HUES48 (cell line): ENCODE data around the gene SYTL4.
A peak's percentile ranks its signal among the peaks of the same experiment; 100 is the strongest.

Experiments
- H3K27ac ChIP-seq: one replicate; pipeline ENCODE4 v1.7.0; 2013; ENCODE audit warnings: low read depth, low read length, inconsistent platforms
- H3K27me3 ChIP-seq: 2 replicates; pipeline ENCODE4 v1.6.1; 2013; ENCODE audit warnings: mild to moderate bottlenecking, low read length; ENCODE audit not compliant: control insufficient read depth, insufficient read depth
- H3K36me3 ChIP-seq: 2 replicates; pipeline ENCODE4 v1.6.1; 2013; ENCODE audit warnings: low read length; ENCODE audit not compliant: control insufficient read depth, insufficient read depth
- H3K4me1 ChIP-seq: 2 replicates; pipeline ENCODE4 v1.6.1; 2013; ENCODE audit warnings: mild to moderate bottlenecking, low read length; ENCODE audit not compliant: control insufficient read depth, insufficient read depth
- H3K4me3 ChIP-seq: 2 replicates; pipeline ENCODE4 v1.5.1; 2013; ENCODE audit warnings: mild to moderate bottlenecking, low read depth, low read length
- H3K9ac ChIP-seq: 2 replicates; pipeline ENCODE4 v1.6.1; 2013; ENCODE audit warnings: mild to moderate bottlenecking, low read depth, low read length, moderate library complexity
- H3K9me3 ChIP-seq: 2 replicates; pipeline ENCODE4 v1.6.1; 2013; ENCODE audit warnings: low read length; ENCODE audit not compliant: control insufficient read depth, insufficient read depth

Gene SYTL4

DNA sequence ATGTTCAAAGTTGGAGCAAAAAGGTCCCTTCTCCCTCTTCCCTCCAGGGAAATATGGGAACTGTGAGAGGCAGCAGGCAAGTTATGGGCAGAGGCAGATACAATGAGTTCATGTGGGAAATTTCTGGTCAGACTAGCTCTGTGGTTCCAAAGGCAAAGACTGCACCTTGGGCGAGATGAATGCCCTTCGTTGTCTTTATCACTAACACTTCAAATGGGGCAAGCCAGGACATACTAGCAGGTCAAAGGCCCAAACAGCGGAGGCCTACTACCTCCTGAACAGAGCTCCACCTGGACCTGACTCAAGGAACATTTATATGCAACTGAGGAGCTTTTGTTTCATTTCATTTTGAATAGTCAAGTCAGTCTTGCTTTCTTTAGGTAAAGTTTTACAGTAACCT lies 59.0 kb downstream of the SYTL4 start:
- Histone ChIP-seq H3K36me3 (no peaks in the 10 kb centered on the region), H3K27ac (no peak overlapping the region), H3K27me3 (no peaks in the 10 kb centered on the region; the same call in 1 of the 2 replicates), H3K9ac (no peak overlapping the region), H3K4me3 (no peak overlapping the region), H3K9me3 (no peaks in the 10 kb centered on the region), H3K4me1 (0 out of 2 replicates have a peak, but pooled peaks cover 3% of the 10 kb centered on the region)

GRCh38 chrX:100663642-100664041 lies 68.3 kb downstream of the SYTL4 start:
- H3K9me3 ChIP-seq = no peaks in the 10 kb centered on the region
- H3K27me3 ChIP-seq = no peaks in the 10 kb centered on the region
- no peaks in the 10 kb centered on the region for H3K4me1 ChIP-seq
- H3K27ac ChIP-seq = no peak overlapping the region
- H3K9ac ChIP-seq = no peak overlapping the region
- H3K4me3 ChIP-seq = no peak overlapping the region
- H3K36me3 ChIP-seq = no peaks in the 10 kb centered on the region

GRCh38 chrX:100662796-100663195 lies 69.1 kb downstream of the SYTL4 start:
- H3K4me1 ChIP-seq = no peaks in the 10 kb centered on the region
- H3K9ac ChIP-seq = no peak overlapping the region
- no peaks in the 10 kb centered on the region for H3K27me3 ChIP-seq
- H3K9me3 ChIP-seq = no peaks in the 10 kb centered on the region
- no peak overlapping the region for H3K27ac ChIP-seq
- H3K4me3 ChIP-seq = no peak overlapping the region
- H3K36me3 ChIP-seq = no peaks in the 10 kb centered on the region

DNA sequence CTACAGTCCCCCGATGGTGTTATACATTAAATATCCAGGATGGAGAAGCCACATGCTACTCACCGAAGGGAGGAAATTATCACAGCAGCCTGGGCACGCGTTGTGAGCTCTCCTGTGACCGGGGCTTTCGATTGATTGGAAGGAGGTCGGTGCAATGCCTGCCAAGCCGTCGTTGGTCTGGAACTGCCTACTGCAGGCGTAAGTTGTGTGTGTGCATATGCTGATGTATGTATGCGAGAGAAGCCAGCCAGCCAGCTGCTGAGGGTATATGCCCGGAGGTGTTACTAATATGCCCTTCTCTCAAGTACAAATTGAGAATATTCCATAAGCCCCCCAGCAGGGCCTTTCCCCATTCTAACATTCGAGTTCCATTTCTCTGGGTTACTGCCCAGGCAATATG lies 69.8 kb downstream of the SYTL4 start:
- H3K4me1 ChIP-seq = no peaks in the 10 kb centered on the region
- no peak overlapping the region for H3K9ac ChIP-seq
- H3K27me3 ChIP-seq = no peaks in the 10 kb centered on the region
- H3K27ac ChIP-seq = no peak overlapping the region
- no peaks in the 10 kb centered on the region for H3K9me3 ChIP-seq
- H3K4me3 ChIP-seq = no peak overlapping the region
- no peaks in the 10 kb centered on the region for H3K36me3 ChIP-seq

- Histone ChIP-seq H3K27ac (no peak overlapping the region), H3K36me3 (no peaks in the 10 kb centered on the region)
These were observed 72.3 kb downstream of the SYTL4 start for GRCh38 chrX:100659431-100660137.

GRCh38 chrX:100658941-100659381 lies 73.0 kb downstream of the SYTL4 start:
- H3K4me3 ChIP-seq = no peak overlapping the region
- H3K9me3 ChIP-seq = no peaks in the 10 kb centered on the region
- no peak overlapping the region for H3K27ac ChIP-seq
- no peak overlapping the region for H3K9ac ChIP-seq
- no peaks in the 10 kb centered on the region for H3K36me3 ChIP-seq
- no peaks in the 10 kb centered on the region for H3K4me1 ChIP-seq
- 0 out of 2 replicates have a peak, but pooled peaks cover 3% of the 10 kb centered on the region for H3K27me3 ChIP-seq

More at GRCh38 chrX:100659431-100660137, 72.3 kb downstream of the SYTL4 start:
- 0 out of 2 replicates have a peak, but pooled peaks cover 1% of the 10 kb centered on the region for H3K27me3 ChIP-seq
- H3K9me3 ChIP-seq = no peaks in the 10 kb centered on the region
- no peaks in the 10 kb centered on the region for H3K4me1 ChIP-seq
- no peak overlapping the region for H3K4me3 ChIP-seq
- H3K9ac ChIP-seq = no peak overlapping the region

GRCh38 chrX:100654261-100654660 lies 77.7 kb downstream of the SYTL4 start:
- Histone ChIP-seq H3K4me1 (peaks cover 8% of the 10 kb centered on the region), H3K27me3 (0 out of 2 replicates have a peak, but pooled peaks cover 6% of the 10 kb centered on the region), H3K9ac (no peak overlapping the region), H3K27ac (no peak overlapping the region), H3K4me3 (no peak overlapping the region), H3K9me3 (no peaks in the 10 kb centered on the region), H3K36me3 (no peaks in the 10 kb centered on the region)

- 0 out of 2 replicates have a peak, but pooled peaks cover 6% of the 10 kb centered on the region for H3K27me3 ChIP-seq
- no peak overlapping the region for H3K9ac ChIP-seq
- H3K36me3 ChIP-seq = no peaks in the 10 kb centered on the region
These were observed 79.7 kb downstream of the SYTL4 start for GRCh38 chrX:100652266-100652665.

GRCh38 chrX:100650841-100651240 lies 81.1 kb downstream of the SYTL4 start:
- Histone ChIP-seq H3K4me3 (no peak overlapping the region), H3K9me3 (no peaks in the 10 kb centered on the region), H3K36me3 (no peaks in the 10 kb centered on the region), H3K9ac (no peak overlapping the region), H3K27ac (no peak overlapping the region), H3K4me1 (peaks cover 20% of the 10 kb centered on the region), H3K27me3 (0 out of 2 replicates have a peak, but pooled peaks cover 6% of the 10 kb centered on the region)

More at GRCh38 chrX:100652266-100652665, 79.7 kb downstream of the SYTL4 start:
- Histone ChIP-seq H3K4me1 (peaks cover 16% of the 10 kb centered on the region), H3K9me3 (no peaks in the 10 kb centered on the region), H3K4me3 (no peak overlapping the region), H3K27ac (no peak overlapping the region)

GRCh38 chrX:100649550-100650356 lies 82.2 kb downstream of the SYTL4 start:
- no peak overlapping the region for H3K9ac ChIP-seq
- H3K4me3 ChIP-seq = no peak overlapping the region
- peak overlapping the region; percentile 65 for H3K27ac ChIP-seq
- H3K9me3 ChIP-seq = no peaks in the 10 kb centered on the region
- no peaks in the 10 kb centered on the region for H3K36me3 ChIP-seq
- peaks cover 20% of the 10 kb centered on the region for H3K4me1 ChIP-seq
- peaks cover 8% of the 10 kb centered on the region; the same call in 1 of the 2 replicates for H3K27me3 ChIP-seq
